ENCODE measurements around the gene GATA2. TPM values are rescaled to one million over a fixed set of nuclear protein-coding genes. Genes with fewer than 3 reads are reported as not detected.

Gene GATA2
- total RNA-seq, 1 donor from 2014 or later = 1.7 TPM

GRCh38 chr3:128429751-128430150 is 63.2 kb downstream of the GATA2 start:
- H3K36me3 Mint-ChIP-seq (ENCODE audit: insufficient read depth) = no peaks in the 10 kb centered on the region
- peaks cover 53% of the 10 kb centered on the region for H3K27me3 Mint-ChIP-seq

More at GRCh38 chr3:128429751-128430150, 63.2 kb downstream of the GATA2 start:
- H3K4me1 Mint-ChIP-seq (ENCODE audit: low read depth) = peaks cover 20% of the 10 kb centered on the region
- TF ChIP-seq CTCF (IDR thresholded peaks at IDR 0.05; ENCODE audit: unreplicated experiment) = no peak
- DNase-seq (ENCODE audit: low spot score, unreplicated experiment) = no peak
- no peaks in the 10 kb centered on the region for H3K9me3 Mint-ChIP-seq (ENCODE audit: low read depth)
- H3K27ac Mint-ChIP-seq = no peak overlapping the region
- H3K4me3 Mint-ChIP-seq (ENCODE audit: low read depth) = no peak overlapping the region

Other genes with a start within 250 kb of the GATA2 start
- not detected in 2 replicates for gene DNAJB8, start 26.3 kb downstream of the GATA2 start, total RNA-seq
- gene RPN1, start 157.6 kb upstream of the GATA2 start, total RNA-seq = 166 and 170 TPM in 2 replicates
- gene RAB7A, start 233.0 kb upstream of the GATA2 start, total RNA-seq = 130 and 141 TPM in 2 replicates

All from progenitor cell of endocrine pancreas (in vitro differentiated cells).